ENCODE results near the gene AKT2. TPM values are rescaled to one million over a fixed set of nuclear protein-coding genes. Genes with fewer than 3 reads are reported as not detected.

AKT2 gene
- polyA plus RNA-seq, 3 donors = 11.4 to 122 (median 16.3) TPM

DNA sequence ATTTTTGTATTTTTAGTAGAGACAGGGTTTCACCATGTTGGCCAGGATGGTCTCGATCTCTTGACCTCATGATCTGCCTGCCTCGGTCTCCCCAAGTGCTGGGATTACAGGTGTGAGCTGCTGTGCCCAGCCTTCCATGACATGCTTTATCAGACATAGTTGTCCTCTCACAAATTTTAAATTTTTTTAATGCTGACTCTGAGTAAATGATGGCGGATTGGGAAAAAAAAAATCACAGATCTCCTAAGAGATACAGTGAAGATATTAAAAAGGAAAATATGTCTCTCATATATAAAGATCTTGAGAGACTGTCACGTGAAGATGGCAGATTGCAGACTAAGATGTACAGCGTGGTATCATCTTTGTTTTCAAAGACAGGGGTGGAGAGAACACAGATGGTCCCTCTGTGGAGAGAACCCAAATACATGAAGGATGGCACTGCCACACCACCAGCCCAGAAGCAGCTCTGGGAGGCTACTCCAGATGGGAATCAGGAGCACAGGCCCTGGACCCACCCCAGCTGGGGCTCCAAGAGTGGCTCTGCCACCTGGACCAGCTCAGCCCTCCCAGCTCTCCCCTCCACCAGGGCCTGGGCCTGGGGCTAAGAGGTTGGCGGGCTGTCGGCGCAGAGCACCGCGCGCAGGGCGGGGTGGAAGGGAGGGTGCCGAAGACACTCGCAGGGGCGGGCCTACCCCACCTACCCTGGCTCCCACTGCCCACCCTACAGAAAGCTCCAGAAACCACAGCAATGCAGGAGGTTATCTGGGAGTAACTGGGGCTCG is 38.7 kb downstream of the AKT2 start:
- Histone ChIP-seq H3K79me2 (ENCODE audit: insufficient read depth, low read length) (peaks cover 14% of the 10 kb centered on the region), H3K9me3 (replicated peaks in 1 of 2; ENCODE audit: control insufficient read depth in 1 of 2, insufficient read depth in 1 of 2, low read length in 2 of 2) (no peaks in the 10 kb centered on the region), H4K20me1 (ENCODE audit: insufficient read depth, low read length) (peaks cover 50% of the 10 kb centered on the region), H3K4me2 (replicated peaks; ENCODE audit: extremely low read depth, low read length, poor library complexity, severe bottlenecking) (no peak overlapping the region), H3K4me1 (ENCODE audit: control insufficient read depth in 1 of 2, insufficient read depth in 2 of 2, low read length in 2 of 2) (no peaks in the 10 kb centered on the region), H3K9ac (ENCODE audit: insufficient read depth, low read length, poor library complexity, severe bottlenecking) (no peak overlapping the region), H3K4me3 (replicated peaks in 1 of 3; ENCODE audit: low read depth in 2 of 3, low read length in 3 of 3) (no peak overlapping the region), H3K36me3 (replicated peaks in 1 of 2; ENCODE audit: control insufficient read depth in 1 of 2, insufficient read depth in 2 of 2, low read length in 2 of 2) (peaks cover 36 to 71% of the 10 kb centered on the region in 2 donors), H3K27me3 (ENCODE audit: control insufficient read depth in 2 of 2, insufficient read depth in 2 of 2, low read length in 2 of 2) (no peaks in the 10 kb centered on the region), H2AFZ (ENCODE audit: insufficient read depth, low read depth, low read length, poor library complexity, severe bottlenecking) (no peak overlapping the region), H3K27ac (ENCODE audit: low read depth in 1 of 2, low read length in 2 of 2) (no peak overlapping the region)
- intact Hi-C loops (cut with micrococcal nuclease) = no loop called here
- H3K4me3 Mint-ChIP-seq = no peak overlapping the region
- peak overlapping the region in 1 of 7 donors; percentile 77 for H3K27ac Mint-ChIP-seq
- peaks cover 43 to 73% of the 10 kb centered on the region in 2 donors for H3K36me3 Mint-ChIP-seq
- H3K27me3 Mint-ChIP-seq (ENCODE audit: low read depth in 3 of 3) = no peaks in the 10 kb centered on the region
- H3K4me1 Mint-ChIP-seq = no peaks in the 10 kb centered on the region
- 92% methylated on average over 3 of the region's 16 CpGs for WGBS (ENCODE audit: insufficient coverage)
- TF ChIP-seq, protein P1, sequence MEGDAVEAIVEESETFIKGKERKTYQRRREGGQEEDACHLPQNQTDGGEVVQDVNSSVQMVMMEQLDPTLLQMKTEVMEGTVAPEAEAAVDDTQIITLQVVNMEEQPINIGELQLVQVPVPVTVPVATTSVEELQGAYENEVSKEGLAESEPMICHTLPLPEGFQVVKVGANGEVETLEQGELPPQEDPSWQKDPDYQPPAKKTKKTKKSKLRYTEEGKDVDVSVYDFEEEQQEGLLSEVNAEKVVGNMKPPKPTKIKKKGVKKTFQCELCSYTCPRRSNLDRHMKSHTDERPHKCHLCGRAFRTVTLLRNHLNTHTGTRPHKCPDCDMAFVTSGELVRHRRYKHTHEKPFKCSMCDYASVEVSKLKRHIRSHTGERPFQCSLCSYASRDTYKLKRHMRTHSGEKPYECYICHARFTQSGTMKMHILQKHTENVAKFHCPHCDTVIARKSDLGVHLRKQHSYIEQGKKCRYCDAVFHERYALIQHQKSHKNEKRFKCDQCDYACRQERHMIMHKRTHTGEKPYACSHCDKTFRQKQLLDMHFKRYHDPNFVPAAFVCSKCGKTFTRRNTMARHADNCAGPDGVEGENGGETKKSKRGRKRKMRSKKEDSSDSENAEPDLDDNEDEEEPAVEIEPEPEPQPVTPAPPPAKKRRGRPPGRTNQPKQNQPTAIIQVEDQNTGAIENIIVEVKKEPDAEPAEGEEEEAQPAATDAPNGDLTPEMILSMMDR (IDR thresholded peaks at IDR 0.05) = no peak
- peaks cover 0 to 1% (median 0%) of the 10 kb centered on the region in 7 donors for H3K9me3 Mint-ChIP-seq
- no peak for DNase-seq

DNA sequence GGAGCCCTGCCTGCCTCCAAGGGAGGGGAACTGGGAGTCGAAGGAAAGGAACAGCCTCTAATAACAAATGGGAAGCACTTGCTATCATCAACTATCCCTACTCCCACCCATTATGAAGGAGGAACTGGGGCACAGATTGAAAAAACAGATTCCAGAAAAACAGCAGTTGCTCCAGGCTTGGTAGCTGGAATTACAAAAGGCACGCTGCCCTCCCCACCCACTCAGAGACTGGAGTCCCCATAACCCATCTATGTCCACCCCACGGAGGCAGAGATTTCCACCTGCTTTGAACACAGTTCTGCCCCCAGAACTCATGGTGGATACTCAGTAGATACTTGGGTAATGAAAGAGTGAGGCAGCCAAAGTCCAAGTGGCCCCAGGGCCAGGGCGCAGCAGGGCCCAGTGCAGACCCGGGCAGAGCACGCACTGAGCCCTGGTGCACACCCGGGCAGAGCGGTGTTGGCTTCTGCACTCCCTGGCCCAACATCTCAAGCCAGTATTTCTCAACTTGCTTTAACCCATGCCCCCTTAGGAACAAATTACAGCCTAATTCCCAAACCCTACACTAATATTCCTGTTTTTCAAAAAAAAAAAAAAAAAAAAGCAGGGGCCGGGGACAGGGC is 39.5 kb downstream of the AKT2 start:
- WGBS (ENCODE audit: insufficient coverage) = 97% methylated on average over 5 of the region's 9 CpGs
- Histone ChIP-seq H3K4me2 (replicated peaks; ENCODE audit: extremely low read depth, low read length, poor library complexity, severe bottlenecking) (no peak overlapping the region), H4K20me1 (ENCODE audit: insufficient read depth, low read length) (peaks cover 50% of the 10 kb centered on the region), H3K9me3 (replicated peaks in 1 of 2; ENCODE audit: control insufficient read depth in 1 of 2, insufficient read depth in 1 of 2, low read length in 2 of 2) (no peaks in the 10 kb centered on the region), H2AFZ (ENCODE audit: insufficient read depth, low read depth, low read length, poor library complexity, severe bottlenecking) (no peak overlapping the region), H3K27ac (ENCODE audit: low read depth in 1 of 2, low read length in 2 of 2) (no peak overlapping the region), H3K79me2 (ENCODE audit: insufficient read depth, low read length) (peaks cover 14% of the 10 kb centered on the region), H3K36me3 (replicated peaks in 1 of 2; ENCODE audit: control insufficient read depth in 1 of 2, insufficient read depth in 2 of 2, low read length in 2 of 2) (peaks cover 36 to 74% of the 10 kb centered on the region in 2 donors), H3K9ac (ENCODE audit: insufficient read depth, low read length, poor library complexity, severe bottlenecking) (no peak overlapping the region), H3K27me3 (ENCODE audit: control insufficient read depth in 2 of 2, insufficient read depth in 2 of 2, low read length in 2 of 2) (no peaks in the 10 kb centered on the region), H3K4me3 (replicated peaks in 1 of 3; ENCODE audit: low read depth in 2 of 3, low read length in 3 of 3) (no peak overlapping the region), H3K4me1 (ENCODE audit: control insufficient read depth in 1 of 2, insufficient read depth in 2 of 2, low read length in 2 of 2) (no peaks in the 10 kb centered on the region)
- intact Hi-C loops (cut with micrococcal nuclease) = no loop called here
- Mint-ChIP-seq H3K4me3 (no peak overlapping the region), H3K9me3 (peaks cover 0 to 1% (median 0%) of the 10 kb centered on the region in 7 donors), H3K27ac (no peak overlapping the region), H3K27me3 (ENCODE audit: low read depth in 3 of 3) (no peaks in the 10 kb centered on the region), H3K36me3 (peaks cover 47 to 74% of the 10 kb centered on the region in 2 donors), H3K4me1 (no peaks in the 10 kb centered on the region)
- TF ChIP-seq, protein P1 (IDR thresholded peaks at IDR 0.05) = no peak
- no peak for DNase-seq
